AG04449 (cell line): ENCODE measurements around the gene LGI2.
"Not testable (repeated sequence)": the region's sequence is repeated elsewhere in the genome, so short reads cannot be mapped to it uniquely, and the experiment has no call there.

Source experiments
- CTCF ChIA-PET: fragments of 350-600 bp; formaldehyde crosslinking; extraction: SDS; loops from one replicate; lab custom pipeline; 2021; ENCODE audit warnings: antibody characterized with exemption; lab: Yijun Ruan, JAX
- POLR2A ChIA-PET: fragments of 400-600, 350-600 bp; formaldehyde crosslinking; extraction: SDS; loops from one replicate; lab custom pipeline; 2020; ENCODE audit warnings: antibody characterized with exemption, inconsistent platforms; lab: Yijun Ruan, JAX
- DNase-seq: peaks from one replicate; pipeline ENCODE4 v3.0.0-alpha.2; 2010; ENCODE audit warnings: low read depth, low spot score
- H3K4me3 ChIP-seq: 2 replicates; pipeline ENCODE4 v1.5.1; 2011; ENCODE audit warnings: low read depth, mild to moderate bottlenecking, control low read depth, low read length
- CTCF ChIP-seq: IDR thresholded peaks from one replicate; pipeline ENCODE4 v1.5.1; 2011; ENCODE audit warnings: mild to moderate bottlenecking, moderate library complexity, low read length, control low read depth, inconsistent platforms; ENCODE audit not compliant: insufficient read depth; ENCODE audit errors: missing control alignments

LGI2 gene

GRCh38 chr4:25019501-25019900, 11.2 kb downstream of the LGI2 start:
- POLR2A ChIA-PET, result no interaction called here
- no peak for TF ChIP-seq CTCF
- CTCF ChIA-PET, result no interaction called here
- DNase-seq, result no peak
- H3K4me3 ChIP-seq, result no peak overlapping the region

- no peak for TF ChIP-seq CTCF
- H3K4me3 ChIP-seq, result no peak overlapping the region
- no peak for DNase-seq
- ChIA-PET POLR2A (no interaction called here), CTCF (interaction anchor here (1.2 to 1.6 kb wide), 2 partner anchors 34 to 77 kb away, joined by 3 to 4 read pairs; no protein-coding TSS in a partner anchor)
Observed at GRCh38 chr4:25015012-25015411, 15.7 kb downstream of the LGI2 start.

- POLR2A ChIA-PET, H3K4me3 ChIP-seq, DNase-seq: not testable (repeated sequence)
- CTCF ChIA-PET, result interaction anchor here (1.2 kb wide), 1 partner anchor 34 kb away, joined by 4 read pairs; no protein-coding TSS in a partner anchor
Observed at GRCh38 chr4:25014662-25014983, 16.1 kb downstream of the LGI2 start.

- no peak overlapping the region for H3K4me3 ChIP-seq
- no peak for DNase-seq
- POLR2A ChIA-PET, result no interaction called here
- CTCF ChIA-PET, result interaction anchor here (1.2 kb wide), 1 partner anchor 33 kb away, joined by 4 read pairs; no protein-coding TSS in a partner anchor
- TF ChIP-seq CTCF, result no peak
Observed at GRCh38 chr4:25013756-25014661, 16.7 kb downstream of the LGI2 start.

- POLR2A ChIA-PET, result no interaction called here
- TF ChIP-seq CTCF, result no peak
- H3K4me3 ChIP-seq, result no peak overlapping the region
- CTCF ChIA-PET, result interaction anchor here (0.9 to 1.7 kb wide), 3 partner anchors 13 to 131 kb away, joined by 3 to 5 read pairs (median 3); no protein-coding TSS in a partner anchor
- no peak for DNase-seq
Observed at GRCh38 chr4:25012655-25013054, 18.1 kb downstream of the LGI2 start.

- no peak for DNase-seq
- ChIA-PET POLR2A (no interaction called here), CTCF (interaction anchor here (1.0 to 1.7 kb wide), 2 partner anchors 31 kb away, joined by 3 to 5 read pairs; no protein-coding TSS in a partner anchor)
- TF ChIP-seq CTCF, result no peak
- H3K4me3 ChIP-seq, result no peak overlapping the region
Observed at GRCh38 chr4:25011135-25011866, 19.4 kb downstream of the LGI2 start.
